Upper lobe of left lung (tissue), 4 donors: Measurements from ENCODE around the gene MAPK14.

Experiments
- CTCF ChIP-seq, 6 experiments: fragments of 450-650 bp in 4 of 6; fragments of 200-600 bp in 2 of 6; sonication (generic) in 2 of 6; IDR thresholded peaks; one replicate each; pipeline ENCODE4 v1.5.1; 2016 to 2019; ENCODE audit warnings: antibody characterized with exemption in 6 of 6
- POLR2A ChIP-seq, 4 donors: fragments of 450-650 bp; IDR thresholded peaks; one replicate each; pipeline ENCODE4 v1.5.1; 2016 to 2017; ENCODE audit warnings: antibody characterized with exemption in 4 of 4, mild to moderate bottlenecking in 2 of 4

GRCh38 chr6:36121787-36122494 is 94.3 kb downstream of the MAPK14 start:
- TF ChIP-seq CTCF (IDR thresholded peaks at IDR 0.05) = no peak
- no peak for TF ChIP-seq POLR2A (IDR thresholded peaks at IDR 0.05)
